Skin of body (tissue), 3 donors: Measurements from ENCODE around the gene TUBGCP2. TPM values are rescaled to one million over a fixed set of nuclear protein-coding genes. Genes with fewer than 3 reads are reported as not detected.

Experiments used
- DNase-seq: peaks from one replicate; lab custom pipeline; 2025; lab: John Stamatoyannopoulos, UW
- small RNA-seq: library from RNA; depleted of rRNA; stranded (forward); fragments of <200 nt; gene quantifications from one replicate; pipeline ENCODE3, GENCODE V24; 2014; ENCODE audit warnings: low replicate concordance
- total RNA-seq: library from RNA; depleted of rRNA; stranded (reverse); fragments of >200 nt; gene quantifications from one replicate; pipeline ENCODE4 v1.2.3, GENCODE V29; 2014

The TUBGCP2 gene
- total RNA-seq, 1 donor from 2014 or later, result 29.1 TPM

GRCh38 chr10:133230387-133231195, 78.1 kb downstream of the TUBGCP2 start:
- no peak for DNase-seq

- DNase-seq, result no peak
These were observed 78.7 kb downstream of the TUBGCP2 start, which contains the start of gene UTF1 for GRCh38 chr10:133230044-133230361. Gene UTF1 (plus strand): TSS chr10:133230217. CDS start chr10:133230289, 72 bp downstream.

GRCh38 chr10:133229265-133230043, 79.2 kb downstream of the TUBGCP2 start:
- DNase-seq, result no peak

Small RNAs within 50 kb of the gene (small RNA-seq; reads per million reads assigned to genes)
- not detected for gene BANF1P2

Other genes starting within 250 kb of the TUBGCP2 start
- gene ADGRA1, start 220.9 kb downstream of the TUBGCP2 start, total RNA-seq, result 0.10 TPM
- 1.1 TPM for gene KNDC1, start 148.7 kb downstream of the TUBGCP2 start, total RNA-seq
- not detected for gene UTF1, start 78.7 kb downstream of the TUBGCP2 start, total RNA-seq
- 0.20 TPM for gene VENTX, start 71.0 kb downstream of the TUBGCP2 start, total RNA-seq
- gene ADAM8, start 32.0 kb downstream of the TUBGCP2 start, total RNA-seq, result 6.3 TPM
- gene ZNF511, start within 50 bp of the TUBGCP2 start, total RNA-seq, result 12.2 TPM
- gene CALY, start 28.0 kb upstream of the TUBGCP2 start, total RNA-seq, result not detected
- gene PRAP1, start 38.5 kb upstream of the TUBGCP2 start, total RNA-seq, result not detected
- 11.2 TPM for gene FUOM, start 49.1 kb upstream of the TUBGCP2 start, total RNA-seq
- gene ECHS1, start 64.5 kb upstream of the TUBGCP2 start, total RNA-seq, result 41.2 TPM
- 3.6 TPM for gene PAOX, start 70.4 kb upstream of the TUBGCP2 start, total RNA-seq
- 24.7 TPM for gene MTG1, start 85.3 kb upstream of the TUBGCP2 start, total RNA-seq
- 0.89 TPM for gene SPRN, start 115.8 kb upstream of the TUBGCP2 start, total RNA-seq
- 2.5 TPM for gene SCART1, start 145.1 kb upstream of the TUBGCP2 start, total RNA-seq
- 0.69 TPM for gene CYP2E1, start 218.5 kb upstream of the TUBGCP2 start, total RNA-seq